CD4-positive, alpha-beta T cell treated with Interferon alpha-2 for 1 hour (primary cell): ENCODE measurements around the gene OR13F1.
"Not testable (repeated sequence)": the region's sequence is repeated elsewhere in the genome, so short reads cannot be mapped to it uniquely, and the experiment has no call there.

Source experiments
- DNase-seq, 2 donors: peaks; one replicate each; pipeline ENCODE4 v3.0.0-alpha.2; 2020 to 2022

The OR13F1 gene, protein sequence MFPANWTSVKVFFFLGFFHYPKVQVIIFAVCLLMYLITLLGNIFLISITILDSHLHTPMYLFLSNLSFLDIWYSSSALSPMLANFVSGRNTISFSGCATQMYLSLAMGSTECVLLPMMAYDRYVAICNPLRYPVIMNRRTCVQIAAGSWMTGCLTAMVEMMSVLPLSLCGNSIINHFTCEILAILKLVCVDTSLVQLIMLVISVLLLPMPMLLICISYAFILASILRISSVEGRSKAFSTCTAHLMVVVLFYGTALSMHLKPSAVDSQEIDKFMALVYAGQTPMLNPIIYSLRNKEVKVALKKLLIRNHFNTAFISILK

DNA sequence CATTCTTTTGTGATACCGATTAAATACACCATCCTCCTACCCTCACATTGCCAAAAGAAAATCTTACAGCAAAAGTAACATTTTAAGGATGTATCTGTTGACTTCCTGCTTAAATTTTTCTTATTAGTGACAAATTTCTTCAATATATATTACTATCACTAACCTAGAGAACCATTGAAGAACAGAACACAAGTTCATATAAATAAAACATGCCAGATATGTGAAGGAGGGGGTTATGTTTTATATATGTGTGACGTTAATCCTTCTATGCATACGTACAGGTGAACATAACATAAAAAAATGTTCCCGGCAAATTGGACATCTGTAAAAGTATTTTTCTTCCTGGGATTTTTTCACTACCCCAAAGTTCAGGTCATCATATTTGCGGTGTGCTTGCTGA is at the start of gene OR13F1:
Gene OR13F1 (plus strand): TSS at position 301 of the 400 bp plus-strand sequence. CDS start 0 bp downstream, at position 301.
- DNase-seq = no peak

DNA sequence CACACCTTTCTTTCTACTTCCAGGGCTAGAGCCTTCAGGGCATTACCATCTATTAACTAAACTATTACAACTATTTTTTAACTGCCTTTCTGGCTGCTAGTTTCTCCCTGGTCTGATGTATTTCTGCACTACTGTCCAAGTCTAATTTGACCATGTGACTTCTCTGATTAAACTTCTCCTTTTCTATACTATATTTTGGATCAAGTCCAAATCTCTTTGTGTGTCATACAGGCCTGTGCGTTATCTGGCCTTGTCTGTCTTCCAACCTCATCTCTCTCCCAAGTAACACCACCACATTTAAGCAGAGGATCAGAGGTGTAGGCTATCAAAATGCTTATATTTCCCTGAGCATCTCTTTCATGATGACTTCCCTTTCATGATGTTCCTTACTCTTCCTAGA is 47.2 kb upstream of the OR13F1 start:
- DNase-seq = no peak

DNA sequence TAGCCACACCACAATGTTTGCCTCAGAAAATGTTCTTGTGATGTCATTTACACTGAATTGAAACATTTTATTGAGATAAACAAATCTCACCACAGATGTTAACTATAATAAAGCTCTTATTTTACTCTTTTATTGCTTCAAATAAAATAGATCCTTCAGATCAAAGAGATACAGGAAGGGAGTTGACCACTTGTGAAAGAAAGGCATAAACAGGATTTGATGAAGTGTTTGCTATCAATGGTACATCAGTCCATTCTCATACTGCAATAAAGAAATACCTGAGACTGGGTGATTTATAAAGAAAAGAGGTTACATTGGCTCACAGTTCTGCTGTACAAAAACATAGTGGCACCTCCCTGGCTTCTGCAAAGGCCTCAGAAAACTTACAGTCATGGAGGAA is 40.2 kb upstream of the OR13F1 start:
- no peak for DNase-seq

DNA sequence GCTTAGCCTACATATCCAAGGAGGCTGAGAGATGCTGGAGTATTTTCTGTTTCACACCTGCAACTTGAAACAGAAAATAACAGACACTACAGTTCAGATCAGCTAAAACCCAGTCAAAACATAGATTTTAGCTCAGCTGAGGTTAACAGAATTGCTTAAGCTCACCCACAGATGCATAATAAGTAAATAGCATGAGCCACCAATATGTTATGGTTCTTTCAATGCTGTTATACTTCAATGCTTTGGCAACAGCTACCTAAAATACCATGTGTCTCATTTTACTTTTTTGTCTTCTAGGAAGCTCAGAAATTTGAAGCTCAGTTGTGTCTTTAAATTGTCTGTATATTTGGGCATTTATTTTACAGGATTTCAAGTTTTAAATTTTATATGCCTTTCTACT is 35.8 kb upstream of the OR13F1 start:
- DNase-seq = no peak

DNA sequence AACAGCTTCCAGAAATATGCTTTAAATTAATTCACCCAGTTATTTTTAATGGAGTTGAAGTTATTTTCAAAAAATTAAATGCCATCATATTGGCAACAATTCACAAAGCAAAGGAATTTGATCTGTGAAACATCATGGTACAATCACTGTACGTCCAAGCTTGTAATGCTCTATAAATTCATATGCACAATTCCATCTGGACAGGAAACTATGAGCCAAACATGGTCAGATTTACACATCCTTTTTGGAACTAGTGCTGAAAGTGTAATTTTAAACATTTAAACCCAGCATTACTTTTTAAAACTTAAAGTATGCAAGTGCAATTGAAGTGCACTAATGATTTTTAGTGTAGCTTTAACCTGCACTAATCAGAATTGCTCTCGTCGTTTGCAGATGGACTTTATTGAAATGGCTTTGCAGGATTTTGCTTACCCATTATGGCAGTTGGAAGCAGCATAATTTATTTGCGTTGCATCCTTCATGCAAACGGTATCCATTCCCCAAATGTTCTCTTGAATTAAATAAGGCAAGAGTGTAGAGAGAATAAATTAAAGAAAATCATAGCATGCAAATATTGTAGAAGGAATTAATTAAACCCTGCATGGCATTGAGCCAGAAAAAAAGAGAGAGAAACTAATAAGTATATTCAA is 21.0 kb upstream of the OR13F1 start:
- DNase-seq = no peak

DNA sequence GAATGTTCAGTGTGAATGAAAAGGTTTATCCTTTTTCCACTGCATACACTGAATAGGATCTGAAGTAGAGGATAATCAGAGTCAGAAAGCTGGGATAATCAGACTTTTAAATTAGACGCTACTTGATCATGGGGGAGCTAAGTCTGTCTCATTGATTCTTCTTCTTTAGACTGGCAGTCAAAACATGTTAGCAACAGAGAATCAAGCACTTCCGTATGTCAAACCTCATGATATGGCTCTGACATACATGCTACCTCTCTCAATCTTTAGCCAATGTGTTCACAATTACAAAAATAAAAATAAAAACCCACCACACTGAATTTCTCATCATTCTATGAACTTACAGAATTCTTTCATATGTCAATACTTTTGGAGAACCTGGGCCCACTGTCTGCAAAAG is 19.0 kb upstream of the OR13F1 start:
- DNase-seq = no peak

DNA sequence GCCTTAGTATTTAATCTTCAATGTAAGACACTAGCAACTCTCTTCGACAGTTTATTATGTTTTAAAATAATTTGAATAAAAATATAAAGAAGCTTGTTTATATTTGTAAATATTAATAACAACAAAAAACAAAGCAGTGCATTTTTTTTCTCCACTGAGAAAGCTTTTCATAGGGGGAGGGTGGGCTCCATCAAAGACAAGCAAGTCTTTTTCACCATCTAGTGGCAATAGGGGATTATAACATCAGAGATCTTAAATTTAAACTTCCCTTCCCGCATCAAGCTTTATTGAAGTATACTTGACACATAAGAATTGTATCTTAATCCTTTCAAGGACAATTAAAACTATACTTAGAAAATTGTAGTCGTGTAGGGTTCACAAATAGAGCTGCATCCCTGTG is 9.3 kb upstream of the OR13F1 start:
- DNase-seq = no peak

DNA sequence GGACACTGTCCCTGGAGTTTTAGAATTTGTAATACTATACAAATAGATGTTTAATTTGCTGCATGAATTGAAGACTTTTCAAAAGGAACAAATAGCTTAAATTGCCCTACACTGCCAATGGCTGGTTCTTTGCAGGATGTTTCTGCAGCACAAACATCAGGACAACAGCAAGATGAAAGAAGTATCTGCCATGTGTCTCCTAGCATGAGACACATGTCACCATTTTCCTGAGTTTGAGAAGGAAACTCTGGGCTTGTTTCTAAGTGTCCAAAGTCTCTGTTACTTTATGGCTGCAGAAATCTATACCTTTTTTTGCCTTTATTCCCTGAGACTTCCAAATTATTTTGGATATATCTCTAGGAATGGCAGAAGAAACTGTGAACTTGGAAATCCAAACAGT is 623 bp upstream of the OR13F1 start:
- no peak for DNase-seq

DNA sequence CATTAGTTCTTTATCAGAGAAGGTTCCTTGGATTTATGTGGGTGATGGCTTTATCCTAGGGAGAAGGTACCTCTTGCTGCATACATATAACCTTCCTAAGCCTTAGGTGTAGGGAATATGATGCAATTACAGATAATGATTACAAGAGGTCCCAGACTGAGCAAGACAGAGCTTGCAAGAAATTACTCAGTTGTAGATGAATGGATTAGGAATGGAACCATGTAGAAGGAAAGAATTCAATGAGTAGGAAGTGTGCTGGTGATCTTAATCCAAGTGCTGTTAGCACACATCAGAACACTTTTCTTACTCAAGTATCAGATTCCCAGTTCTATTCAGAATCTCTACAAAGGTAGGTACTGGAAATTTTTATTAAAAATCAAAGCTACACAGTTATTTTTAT is 2.5 kb downstream of the OR13F1 start:
- no peak for DNase-seq

DNA sequence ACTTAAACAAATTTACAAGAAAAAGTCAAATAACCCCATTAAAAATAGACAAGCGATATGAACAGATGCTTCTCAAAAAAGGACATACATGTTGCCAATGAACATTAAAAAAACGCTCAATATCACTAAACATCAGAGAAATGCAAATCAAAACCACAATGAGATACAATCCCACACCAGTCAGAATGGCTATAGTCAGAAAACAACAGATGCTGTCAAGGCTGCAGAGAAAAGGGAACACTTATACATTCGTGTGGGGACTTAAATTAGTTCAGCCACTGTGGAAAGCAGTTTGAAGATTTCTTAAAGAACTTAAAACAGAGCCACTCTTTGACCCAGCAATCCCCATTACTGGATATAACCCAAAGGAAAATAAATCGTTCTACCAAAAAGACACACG is 10.8 kb downstream of the OR13F1 start:
- no peak for DNase-seq

DNA sequence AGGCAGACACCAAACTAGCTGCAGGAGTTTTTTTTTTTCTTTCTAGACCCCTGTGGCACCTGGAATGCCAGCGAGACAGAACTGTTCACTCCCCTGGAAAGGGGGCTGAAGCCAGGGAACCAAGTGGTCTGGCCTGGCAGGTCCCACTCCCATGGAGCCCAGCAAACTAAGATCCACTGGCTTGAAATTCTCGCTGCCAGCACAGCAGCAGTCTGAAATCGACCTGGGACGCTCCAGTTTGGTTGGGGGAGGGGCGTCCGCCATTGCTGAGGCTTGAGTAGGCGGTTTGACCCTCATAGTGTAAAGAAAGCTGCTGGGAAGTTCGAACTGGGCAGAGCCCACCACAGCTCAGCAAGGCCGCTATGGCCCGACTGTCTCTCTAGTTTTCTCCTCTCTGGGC is 16.2 kb downstream of the OR13F1 start:
- not testable (repeated sequence) for DNase-seq

DNA sequence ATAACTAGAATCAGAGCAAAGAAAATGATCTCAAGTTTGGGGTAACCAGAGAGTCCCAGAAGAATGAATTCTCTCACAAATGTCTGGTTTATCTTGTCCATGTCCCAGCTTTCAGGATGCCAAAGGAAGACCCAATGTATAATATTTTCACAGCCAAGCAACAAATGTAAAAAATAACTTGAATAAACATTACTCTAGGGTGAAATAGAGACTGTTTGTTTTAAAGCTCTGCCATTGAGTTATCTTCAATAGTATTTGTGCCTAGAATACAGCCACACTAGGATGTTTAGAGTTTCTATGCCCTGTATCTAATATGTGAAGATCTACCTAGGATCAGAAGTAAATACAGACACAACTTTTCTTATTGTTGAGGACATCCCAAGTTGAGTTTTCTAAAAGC is 23.0 kb downstream of the OR13F1 start, which contains the start of gene OR13C4:
Gene OR13C4 (minus strand): TSS at position 101 of the 400 bp plus-strand sequence. CDS start 0 bp downstream, at position 101.
- DNase-seq = no peak

DNA sequence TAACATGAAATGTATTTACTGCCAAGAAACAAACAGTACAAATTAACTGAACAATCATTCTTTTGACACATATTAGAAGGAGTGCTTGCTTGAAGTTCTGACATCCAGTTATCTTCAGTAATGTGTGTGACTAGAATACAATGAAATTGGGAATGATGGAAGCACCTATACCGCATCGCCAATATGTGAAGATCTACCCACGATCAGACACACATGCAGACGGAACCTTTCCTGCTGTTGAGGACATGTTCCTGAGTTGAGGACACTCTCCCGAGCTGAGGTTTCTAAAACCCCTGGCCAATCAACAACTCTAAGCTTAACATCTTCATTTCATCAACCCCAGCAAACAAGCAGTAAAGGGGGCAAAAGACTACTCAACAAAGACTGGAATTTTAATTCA is 32.7 kb downstream of the OR13F1 start, which contains the start of gene OR13C3:
Gene OR13C3 (minus strand): TSS at position 101 of the 400 bp plus-strand sequence. CDS start 133 bp downstream, outside the sequence.
- no peak for DNase-seq

DNA sequence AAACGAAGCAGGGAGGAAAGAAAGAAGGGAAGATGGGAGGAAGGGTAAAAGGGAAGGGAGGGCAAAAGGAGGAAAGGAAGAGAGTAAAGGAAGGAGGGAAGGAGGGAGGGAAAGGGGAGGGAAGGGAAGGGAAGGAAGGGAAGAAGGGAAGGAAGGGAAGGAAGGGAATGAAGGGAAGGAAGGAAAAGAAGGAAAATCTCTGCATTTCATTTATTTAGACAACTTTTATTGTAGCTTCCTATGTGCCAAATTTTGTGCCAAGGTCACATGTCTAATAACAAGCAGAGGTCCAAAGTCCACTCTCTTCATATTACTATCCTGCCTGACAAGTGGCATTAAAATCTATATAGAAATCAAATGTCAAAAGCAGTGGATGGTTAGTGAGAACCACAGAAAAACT is 35.2 kb downstream of the OR13F1 start:
- no peak for DNase-seq

DNA sequence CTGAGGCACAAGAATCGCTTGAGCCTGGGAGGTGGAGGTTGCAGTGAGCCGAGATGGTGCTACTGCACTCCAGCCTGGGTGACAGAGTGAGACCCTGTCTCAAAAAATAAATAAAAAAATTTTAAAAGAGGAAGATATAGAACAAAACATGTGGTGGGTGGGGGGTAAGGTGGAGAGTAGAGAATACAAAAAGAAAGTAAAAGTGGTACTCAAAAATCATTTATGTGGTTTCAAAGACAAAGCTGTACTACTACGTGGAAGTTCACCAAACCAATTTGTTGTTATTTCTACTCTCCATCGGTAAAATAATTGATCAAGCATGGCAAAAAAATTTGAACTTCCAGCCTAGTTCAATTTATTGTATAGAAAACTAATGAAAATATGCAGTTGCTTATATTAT is 40.6 kb downstream of the OR13F1 start:
- no peak for DNase-seq

DNA sequence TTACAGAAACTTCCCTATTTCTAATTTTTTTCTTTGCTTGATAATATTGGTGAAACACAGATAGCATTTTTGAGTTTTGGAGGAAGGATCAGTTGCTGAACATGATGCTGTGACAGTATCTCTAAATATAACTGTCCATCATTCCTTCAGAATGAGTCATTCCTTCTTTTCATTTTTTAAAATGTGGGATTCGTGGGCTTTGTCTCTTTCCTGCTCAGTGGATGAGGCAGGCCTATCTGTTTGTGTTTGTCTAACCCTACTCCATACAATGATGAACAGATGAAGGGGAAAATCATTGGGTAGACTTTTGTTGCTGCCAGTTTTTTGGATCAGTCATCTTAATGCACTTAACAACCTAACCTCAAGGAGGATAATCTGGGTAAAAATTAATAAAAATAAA is 49.2 kb downstream of the OR13F1 start:
- DNase-seq = no peak
